Chondrocyte (in vitro differentiated cells): ENCODE data around the gene POU2F1. TPM values are rescaled to one million over a fixed set of nuclear protein-coding genes. Genes with fewer than 3 reads are reported as not detected.

ENCODE experiments used
- DNase-seq: peaks from one replicate; pipeline ENCODE4 v3.0.0; 2021; ENCODE audit warnings: mixed read lengths, low spot score
- H3K27ac Mint-ChIP-seq: one replicate; pipeline ENCODE4 v1.8.0; 2021; ENCODE audit warnings: mild to moderate bottlenecking, moderate library complexity, mixed read lengths; ENCODE audit not compliant: unreplicated experiment
- H3K27me3 Mint-ChIP-seq: 2 replicates; pipeline ENCODE4 v1.8.0; 2021; ENCODE audit warnings: low read depth, mixed read lengths
- H3K36me3 Mint-ChIP-seq: 2 replicates; pipeline ENCODE4 v1.8.0; 2021; ENCODE audit warnings: low read depth, mixed read lengths
- H3K4me1 Mint-ChIP-seq: 2 replicates; pipeline ENCODE4 v1.8.0; 2021; ENCODE audit warnings: low read depth, mild to moderate bottlenecking, mixed read lengths
- H3K4me3 Mint-ChIP-seq: one replicate; pipeline ENCODE4 v1.8.0; 2021; ENCODE audit warnings: mild to moderate bottlenecking, moderate library complexity, mixed read lengths; ENCODE audit not compliant: unreplicated experiment
- H3K9me3 Mint-ChIP-seq: 2 replicates; pipeline ENCODE4 v1.8.0; 2021; ENCODE audit warnings: low read depth, mixed read lengths
- total RNA-seq: library from RNA; stranded (reverse); gene quantifications from 3 replicates; pipeline ENCODE4 v1.2.1, GENCODE V29; 2021
- TF ChIP-seq, protein P1 (sequence below): fragments of 200-600 bp; sonication (generic); IDR thresholded peaks from 2 replicates; pipeline ENCODE4 v1.5.0; 2021; ENCODE audit warnings: antibody characterized with exemption, mild to moderate bottlenecking, moderate library complexity

The POU2F1 gene
- total RNA-seq, 1 donor from 2014 or later, result 13.2 TPM

DNA sequence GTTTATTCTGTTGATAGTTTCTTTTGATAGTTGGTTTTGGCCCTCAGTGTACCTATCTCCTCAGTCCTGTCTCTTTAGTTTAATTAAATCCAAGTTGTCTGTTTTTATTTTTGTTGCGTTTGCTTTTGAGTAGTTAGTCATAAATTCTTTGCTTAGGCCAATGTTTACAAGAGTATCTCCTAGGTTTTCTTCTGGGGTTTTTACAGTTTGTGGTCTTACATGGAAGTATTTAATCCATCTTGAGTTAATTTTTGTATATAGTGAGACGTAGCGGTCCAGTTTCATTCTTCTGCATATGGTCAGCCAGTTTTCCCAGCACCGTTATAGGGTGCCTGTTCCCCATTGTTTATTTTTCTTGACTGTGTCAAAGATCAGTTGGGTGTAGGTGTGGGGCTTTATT lies 139.4 kb downstream of the POU2F1 start:
- no peaks in the 10 kb centered on the region for H3K36me3 Mint-ChIP-seq
- no peak overlapping the region for H3K27ac Mint-ChIP-seq
- no peaks in the 10 kb centered on the region for H3K27me3 Mint-ChIP-seq
- TF ChIP-seq, protein P1, sequence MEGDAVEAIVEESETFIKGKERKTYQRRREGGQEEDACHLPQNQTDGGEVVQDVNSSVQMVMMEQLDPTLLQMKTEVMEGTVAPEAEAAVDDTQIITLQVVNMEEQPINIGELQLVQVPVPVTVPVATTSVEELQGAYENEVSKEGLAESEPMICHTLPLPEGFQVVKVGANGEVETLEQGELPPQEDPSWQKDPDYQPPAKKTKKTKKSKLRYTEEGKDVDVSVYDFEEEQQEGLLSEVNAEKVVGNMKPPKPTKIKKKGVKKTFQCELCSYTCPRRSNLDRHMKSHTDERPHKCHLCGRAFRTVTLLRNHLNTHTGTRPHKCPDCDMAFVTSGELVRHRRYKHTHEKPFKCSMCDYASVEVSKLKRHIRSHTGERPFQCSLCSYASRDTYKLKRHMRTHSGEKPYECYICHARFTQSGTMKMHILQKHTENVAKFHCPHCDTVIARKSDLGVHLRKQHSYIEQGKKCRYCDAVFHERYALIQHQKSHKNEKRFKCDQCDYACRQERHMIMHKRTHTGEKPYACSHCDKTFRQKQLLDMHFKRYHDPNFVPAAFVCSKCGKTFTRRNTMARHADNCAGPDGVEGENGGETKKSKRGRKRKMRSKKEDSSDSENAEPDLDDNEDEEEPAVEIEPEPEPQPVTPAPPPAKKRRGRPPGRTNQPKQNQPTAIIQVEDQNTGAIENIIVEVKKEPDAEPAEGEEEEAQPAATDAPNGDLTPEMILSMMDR, result no peak
- no peak for DNase-seq
- H3K4me1 Mint-ChIP-seq, result peaks cover 4% of the 10 kb centered on the region
- H3K9me3 Mint-ChIP-seq, result peaks cover 7% of the 10 kb centered on the region
- no peak overlapping the region for H3K4me3 Mint-ChIP-seq

DNA sequence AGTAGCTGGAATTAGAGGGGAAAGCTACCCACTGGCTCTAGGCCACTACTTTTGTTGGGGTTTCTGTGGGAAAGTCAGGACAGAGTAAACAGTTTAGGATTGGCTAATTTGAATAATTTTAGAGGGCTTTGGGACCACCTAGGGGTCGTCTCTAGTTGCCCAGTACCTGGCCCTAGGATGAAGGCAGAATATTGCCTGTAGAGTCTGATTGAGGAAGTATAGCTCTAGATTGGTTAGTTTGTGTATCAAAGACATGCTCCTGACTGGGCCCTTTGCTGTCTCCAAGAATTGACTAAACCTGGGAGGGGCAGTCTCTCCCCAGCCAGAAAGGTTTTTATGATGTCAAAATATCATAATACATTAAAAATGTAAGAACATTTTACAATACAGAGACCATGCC lies 142.0 kb downstream of the POU2F1 start:
- peaks cover 7% of the 10 kb centered on the region for H3K9me3 Mint-ChIP-seq
- TF ChIP-seq, protein P1, result no peak
- peaks cover 4% of the 10 kb centered on the region for H3K4me1 Mint-ChIP-seq
- no peak overlapping the region for H3K27ac Mint-ChIP-seq
- DNase-seq, result no peak
- no peak overlapping the region for H3K4me3 Mint-ChIP-seq
- H3K27me3 Mint-ChIP-seq, result no peaks in the 10 kb centered on the region
- no peaks in the 10 kb centered on the region for H3K36me3 Mint-ChIP-seq

DNA sequence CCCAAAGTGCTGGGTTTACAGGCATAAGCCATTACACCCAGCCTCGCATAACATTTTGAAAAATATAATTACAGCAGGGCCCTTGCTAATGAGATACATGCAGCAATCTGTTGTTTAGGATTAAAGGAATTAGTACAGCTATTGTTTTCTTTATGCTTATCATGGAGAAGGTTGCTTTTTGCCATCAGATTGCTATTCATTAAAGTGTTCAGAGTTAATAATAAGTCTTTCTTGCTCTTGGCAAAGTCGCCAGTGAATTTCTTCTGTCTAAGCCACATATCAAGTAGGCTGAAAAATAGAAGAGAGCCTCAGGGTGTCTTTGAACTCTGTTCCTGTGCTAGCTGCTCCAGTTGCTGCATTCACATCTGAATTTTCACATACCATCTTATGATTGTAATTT lies 144.1 kb downstream of the POU2F1 start:
- Mint-ChIP-seq H3K9me3 (peaks cover under 1% of the 10 kb centered on the region), H3K27me3 (no peaks in the 10 kb centered on the region), H3K4me1 (peaks cover 9% of the 10 kb centered on the region), H3K27ac (no peak overlapping the region), H3K36me3 (peaks cover 2% of the 10 kb centered on the region), H3K4me3 (no peak overlapping the region)
- TF ChIP-seq, protein P1, result no peak
- no peak for DNase-seq

DNA sequence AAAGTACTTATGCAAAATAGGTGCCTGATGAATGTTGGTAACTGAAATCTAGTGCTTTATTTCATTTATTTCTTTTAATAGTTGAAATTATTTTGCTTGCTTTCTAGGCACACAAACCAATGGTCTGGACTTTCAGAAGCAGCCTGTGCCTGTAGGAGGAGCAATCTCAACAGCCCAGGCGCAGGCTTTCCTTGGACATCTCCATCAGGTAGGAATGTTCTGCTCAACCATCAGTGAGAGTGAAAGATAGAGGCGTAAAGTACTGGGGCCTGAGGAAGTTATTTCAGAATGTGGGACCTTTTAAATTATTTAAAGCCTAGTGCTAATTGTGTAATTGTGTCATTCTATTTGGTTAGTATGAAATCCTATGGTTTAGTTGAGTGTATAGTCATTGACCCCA lies 144.7 kb downstream of the POU2F1 start:
- TF ChIP-seq, protein P1, result no peak

DNA sequence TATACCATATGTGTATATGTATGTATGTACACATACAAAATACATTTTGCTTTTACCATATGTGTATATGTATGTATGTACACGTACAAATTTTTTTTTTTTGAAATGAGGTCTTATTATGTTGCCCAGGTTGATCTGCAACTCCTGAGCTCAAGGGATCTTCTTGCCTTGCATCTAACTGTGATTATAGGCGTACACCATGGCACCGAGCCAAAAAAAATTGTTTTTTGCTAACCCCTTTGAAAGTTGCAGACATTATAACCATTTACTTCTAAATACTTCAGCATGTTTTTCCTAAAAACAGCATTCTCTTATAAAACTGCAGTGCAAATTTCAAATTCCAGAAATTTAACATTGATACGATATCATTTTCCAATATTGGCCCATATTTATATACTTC lies 147.0 kb downstream of the POU2F1 start:
- Mint-ChIP-seq H3K27me3 (no peaks in the 10 kb centered on the region), H3K4me1 (peaks cover 5% of the 10 kb centered on the region), H3K4me3 (no peak overlapping the region), H3K27ac (no peak overlapping the region), H3K9me3 (no peaks in the 10 kb centered on the region), H3K36me3 (peaks cover 2% of the 10 kb centered on the region)
- DNase-seq, result no peak
- TF ChIP-seq, protein P1, result no peak

More for the DNA sequence above, 144.7 kb downstream of the POU2F1 start:
- Mint-ChIP-seq H3K27ac (no peak overlapping the region), H3K4me1 (peaks cover 5% of the 10 kb centered on the region), H3K27me3 (no peaks in the 10 kb centered on the region), H3K4me3 (no peak overlapping the region), H3K36me3 (peaks cover 2% of the 10 kb centered on the region), H3K9me3 (no peaks in the 10 kb centered on the region)
- DNase-seq, result no peak
